ENCODE data around the gene KDF1. TPM values are rescaled to one million over a fixed set of nuclear protein-coding genes. Genes with fewer than 3 reads are reported as not detected.

The KDF1 gene
- total and polyA plus RNA-seq, 5 donors = 0.19 to 1.2 (median 0.86) TPM

DNA sequence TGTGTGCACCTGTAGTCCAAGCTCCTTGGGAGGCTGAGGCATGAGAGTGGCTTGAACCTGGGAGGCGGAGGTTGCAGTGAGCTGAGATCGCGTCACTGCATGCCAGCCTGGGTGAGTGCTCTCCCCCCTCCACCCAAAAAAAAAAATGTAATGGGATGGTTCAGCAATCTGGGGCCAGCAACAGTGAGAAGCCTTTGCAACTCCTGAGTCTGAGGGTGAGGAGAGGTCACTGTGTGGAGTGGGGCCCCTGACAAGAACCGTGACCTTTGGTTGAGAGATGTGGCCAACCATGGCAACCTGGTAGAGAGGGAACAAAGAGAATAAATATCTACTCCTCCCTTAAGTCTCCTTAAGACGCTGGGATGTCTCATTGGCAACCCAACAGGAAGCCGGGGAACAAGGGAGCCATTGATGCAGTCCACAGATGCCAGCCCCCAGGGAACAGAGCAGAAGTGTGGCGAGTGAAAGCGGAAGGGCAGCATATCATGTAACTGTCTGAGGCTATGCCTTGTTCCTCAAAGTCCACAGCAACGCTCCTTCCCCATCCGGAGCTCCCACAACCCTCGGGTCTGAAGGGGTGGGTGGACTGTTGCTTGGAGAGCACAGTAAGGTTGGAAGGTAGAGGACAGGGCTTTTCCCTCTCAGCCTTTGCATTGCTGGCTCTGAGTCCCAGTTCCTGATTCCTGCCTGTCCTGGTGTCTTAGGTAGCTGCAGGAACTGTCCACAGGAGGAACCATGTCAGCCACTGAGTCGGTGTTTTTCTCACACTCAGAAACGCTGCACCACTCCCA, 41.5 kb upstream of the KDF1 start:
- ATAC-seq (peak; percentile 18 to 20), DNase-seq (peak; percentile 62 to 81 (median 79))
- Histone ChIP-seq H3K27ac (ENCODE audit: low read length) (peak overlapping the region; percentile 66), H3K27me3 (ENCODE audit: control insufficient read depth, insufficient read depth) (no peaks in the 10 kb centered on the region), H3K4me1 (ENCODE audit: control insufficient read depth, insufficient read depth, low read length) (peaks cover 25% of the 10 kb centered on the region), H3K4me3 (ENCODE audit: low read length) (no peak overlapping the region), H3K9me3 (ENCODE audit: control insufficient read depth, low read length) (no peaks in the 10 kb centered on the region)
- intact Hi-C loops (cut with DNase I) = loop anchor here in 1 of 4 donors (5.0 kb wide), 1 partner anchor 41 kb away; no protein-coding TSS in a partner anchor
- 43% methylated on average over 13 of the region's 13 CpGs for WGBS

GRCh38 chr1:27000817-27001460, 40.7 kb upstream of the KDF1 start:
- ATAC-seq (no peak), DNase-seq (no peak)
- no peaks in the 10 kb centered on the region for H3K9me3 ChIP-seq (ENCODE audit: control insufficient read depth, low read length)
- peak overlapping the region; percentile 66 for H3K27ac ChIP-seq (ENCODE audit: low read length)
- intact Hi-C loops (cut with DNase I) = loop anchor here in 1 of 4 donors (5.0 kb wide), 1 partner anchor 41 kb away; no protein-coding TSS in a partner anchor
- no peak overlapping the region for H3K4me3 ChIP-seq (ENCODE audit: low read length)
- H3K4me1 ChIP-seq (ENCODE audit: control insufficient read depth, insufficient read depth, low read length) = peaks cover 25% of the 10 kb centered on the region
- no peaks in the 10 kb centered on the region for H3K27me3 ChIP-seq (ENCODE audit: control insufficient read depth, insufficient read depth)
- WGBS = 83% methylated on average over 8 of the region's 8 CpGs

DNA sequence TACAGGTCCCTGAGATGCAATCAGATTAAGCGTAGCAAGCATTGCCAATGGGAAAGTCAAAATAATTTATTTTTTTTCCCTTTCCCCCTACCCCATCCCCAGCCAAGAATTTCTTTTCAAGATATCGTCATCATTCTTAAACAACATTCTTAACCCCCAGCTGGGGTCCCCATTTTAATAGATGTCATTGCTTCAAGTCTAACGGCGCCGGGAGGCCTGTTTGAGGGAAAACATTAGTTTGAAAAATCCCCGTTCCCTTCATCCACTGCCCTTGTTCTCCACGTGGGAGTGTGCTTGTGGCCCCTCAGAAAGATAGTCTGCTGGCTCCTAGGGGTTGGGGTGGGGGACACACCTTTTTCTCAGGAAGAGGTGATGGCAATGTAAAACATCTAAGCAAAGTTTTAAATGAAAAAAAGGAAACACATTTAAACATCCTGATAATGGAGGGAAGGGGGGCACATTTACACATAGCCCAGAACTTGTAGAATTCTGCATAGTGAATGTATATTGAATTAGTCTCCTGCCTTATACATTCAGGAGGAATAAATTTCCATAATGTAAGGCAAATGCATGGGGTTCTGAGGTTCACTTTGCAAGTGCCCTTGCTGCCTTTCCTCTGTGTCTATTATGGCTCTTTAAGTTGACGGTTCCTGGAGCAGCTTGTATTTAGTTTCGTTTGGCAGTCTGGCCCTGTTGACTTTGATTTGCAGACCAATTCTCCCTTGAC, 40.0 kb upstream of the KDF1 start:
- intact Hi-C loops (cut with DNase I) = loop anchor here in 1 of 4 donors (5.0 kb wide), 1 partner anchor 42 kb away; no protein-coding TSS in a partner anchor
- Histone ChIP-seq H3K4me1 (ENCODE audit: control insufficient read depth, insufficient read depth, low read length) (peaks cover 25% of the 10 kb centered on the region), H3K4me3 (ENCODE audit: low read length) (no peak overlapping the region), H3K27ac (ENCODE audit: low read length) (peak overlapping the region; percentile 94), H3K9me3 (ENCODE audit: control insufficient read depth, low read length) (no peaks in the 10 kb centered on the region), H3K27me3 (ENCODE audit: control insufficient read depth, insufficient read depth) (no peaks in the 10 kb centered on the region)
- ATAC-seq (no peak), DNase-seq (no peak)
- 70% methylated on average over 9 of the region's 9 CpGs for WGBS

- no peaks in the 10 kb centered on the region for H3K27me3 ChIP-seq (ENCODE audit: control insufficient read depth, insufficient read depth)
- peak; percentile 70 to 73 for ATAC-seq
- WGBS = 47% methylated on average over 7 of the region's 7 CpGs
- intact Hi-C loops (cut with DNase I) = loop anchor here (5.0 to 10.0 kb wide), 3 partner anchors 48 to 98 kb away; no protein-coding TSS in a partner anchor
- H3K9me3 ChIP-seq (ENCODE audit: control insufficient read depth, low read length) = no peaks in the 10 kb centered on the region
- peak overlapping the region; percentile 94 for H3K27ac ChIP-seq (ENCODE audit: low read length)
- DNase-seq = peak; percentile 74 to 87 (median 85)
- peaks cover 20% of the 10 kb centered on the region for H3K4me1 ChIP-seq (ENCODE audit: control insufficient read depth, insufficient read depth, low read length)
- no peak overlapping the region for H3K4me3 ChIP-seq (ENCODE audit: low read length)
Measured at GRCh38 chr1:26999440-26999987, 39.2 kb upstream of the KDF1 start.

- 89% methylated on average over 11 of the region's 11 CpGs for WGBS
- no peak overlapping the region for H3K4me3 ChIP-seq (ENCODE audit: low read length)
- no peaks in the 10 kb centered on the region for H3K9me3 ChIP-seq (ENCODE audit: control insufficient read depth, low read length)
- no peak for DNase-seq
- ATAC-seq = no peak
- intact Hi-C loops (cut with DNase I) = loop anchor here (5.0 to 10.0 kb wide), 3 partner anchors 49 to 99 kb away; no protein-coding TSS in a partner anchor
- peak overlapping the region; percentile 77 for H3K27ac ChIP-seq (ENCODE audit: low read length)
- no peaks in the 10 kb centered on the region for H3K27me3 ChIP-seq (ENCODE audit: control insufficient read depth, insufficient read depth)
- peaks cover 20% of the 10 kb centered on the region for H3K4me1 ChIP-seq (ENCODE audit: control insufficient read depth, insufficient read depth, low read length)
Measured at GRCh38 chr1:26998429-26999300, 38.4 kb upstream of the KDF1 start.

DNA sequence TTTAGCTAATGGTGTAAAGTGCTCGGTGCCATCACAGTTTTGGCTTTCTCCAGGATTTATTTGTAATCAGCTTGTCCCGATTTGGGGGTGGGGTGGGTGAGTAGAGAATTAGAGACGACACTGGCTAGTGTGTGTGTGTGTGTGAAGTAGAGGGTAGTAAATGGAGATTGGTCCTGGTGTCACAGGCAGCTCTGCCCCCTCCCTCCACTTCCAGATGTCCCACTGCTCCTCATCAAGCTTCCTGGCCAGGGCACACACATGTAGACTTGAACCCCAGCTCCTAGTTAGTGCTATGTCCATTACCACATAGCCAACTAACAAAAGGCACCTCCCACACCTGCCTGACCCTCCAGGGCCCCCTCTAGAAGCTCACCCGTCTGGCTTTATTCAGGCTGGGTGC, 36.4 kb upstream of the KDF1 start:
- Histone ChIP-seq H3K4me1 (ENCODE audit: control insufficient read depth, insufficient read depth, low read length) (peaks cover 15% of the 10 kb centered on the region), H3K27me3 (ENCODE audit: control insufficient read depth, insufficient read depth) (no peaks in the 10 kb centered on the region), H3K27ac (ENCODE audit: low read length) (peak overlapping the region; percentile 25), H3K9me3 (ENCODE audit: control insufficient read depth, low read length) (no peaks in the 10 kb centered on the region), H3K4me3 (ENCODE audit: low read length) (no peak overlapping the region)
- intact Hi-C loops (cut with DNase I) = loop anchor here (5.0 to 10.0 kb wide), 3 partner anchors 51 to 101 kb away; no protein-coding TSS in a partner anchor
- 77% methylated on average over 4 of the region's 4 CpGs for WGBS
- ATAC-seq (no peak), DNase-seq (no peak)

GRCh38 chr1:26996024-26996423, 35.8 kb upstream of the KDF1 start:
- no peak overlapping the region for H3K4me3 ChIP-seq (ENCODE audit: low read length)
- DNase-seq = no peak
- H3K27ac ChIP-seq (ENCODE audit: low read length) = peak overlapping the region; percentile 25
- H3K27me3 ChIP-seq (ENCODE audit: control insufficient read depth, insufficient read depth) = no peaks in the 10 kb centered on the region
- H3K4me1 ChIP-seq (ENCODE audit: control insufficient read depth, insufficient read depth, low read length) = peaks cover 13% of the 10 kb centered on the region
- no peaks in the 10 kb centered on the region for H3K9me3 ChIP-seq (ENCODE audit: control insufficient read depth, low read length)
- intact Hi-C loops (cut with DNase I) = loop anchor here (5.0 to 10.0 kb wide), 3 partner anchors 51 to 101 kb away; no protein-coding TSS in a partner anchor
- no peak for ATAC-seq
- WGBS = 56% methylated on average over 1 of the region's 1 CpG

- DNase-seq = peak in 2 of 3 donors; percentile 58 to 64
- Histone ChIP-seq H3K9me3 (ENCODE audit: control insufficient read depth, low read length) (no peaks in the 10 kb centered on the region), H3K4me3 (ENCODE audit: low read length) (peak overlapping the region; percentile 97), H3K4me1 (ENCODE audit: control insufficient read depth, insufficient read depth, low read length) (peaks cover 9% of the 10 kb centered on the region), H3K27ac (ENCODE audit: low read length) (peak overlapping the region; percentile 18), H3K27me3 (ENCODE audit: control insufficient read depth, insufficient read depth) (no peaks in the 10 kb centered on the region)
- no peak for ATAC-seq
- intact Hi-C loops (cut with DNase I) = loop anchor here (5.0 to 10.0 kb wide), 3 partner anchors 52 to 102 kb away; no protein-coding TSS in a partner anchor
- WGBS = 46% methylated on average over 15 of the region's 15 CpGs
Measured at GRCh38 chr1:26994787-26995517, 34.7 kb upstream of the KDF1 start.

GRCh38 chr1:26994020-26994786, 33.9 kb upstream of the KDF1 start:
- Histone ChIP-seq H3K4me1 (ENCODE audit: control insufficient read depth, insufficient read depth, low read length) (peaks cover 5% of the 10 kb centered on the region), H3K4me3 (ENCODE audit: low read length) (peak overlapping the region; percentile 97), H3K27ac (ENCODE audit: low read length) (peak overlapping the region; percentile 21), H3K27me3 (ENCODE audit: control insufficient read depth, insufficient read depth) (no peaks in the 10 kb centered on the region), H3K9me3 (ENCODE audit: control insufficient read depth, low read length) (no peaks in the 10 kb centered on the region)
- ATAC-seq (no peak), DNase-seq (peak in 2 of 3 donors; percentile 68 to 76)
- 1% methylated on average over 97 of the region's 97 CpGs for WGBS
- intact Hi-C loops (cut with DNase I) = loop anchor here in 2 of 4 donors (10.0 kb wide), 1 partner anchor 101 kb away; no protein-coding TSS in a partner anchor
